ENCODE results near the gene HOXA1.
"Not testable (repeated sequence)": the region's sequence is repeated elsewhere in the genome, so short reads cannot be mapped to it uniquely, and the experiment has no call there.

HOXA1 gene

GRCh38 chr7:27064159-27064558 lies 31.6 kb downstream of the HOXA1 start:
- no peak for TF ChIP-seq CTCF (conservative IDR thresholded peaks at IDR 0.05; ENCODE audit: low read depth, low read length)
- no peak overlapping the region for H3K4me3 ChIP-seq (ENCODE audit: low read length)
- DNase-seq (ENCODE audit: low read depth) = peak; percentile 14

GRCh38 chr7:27062946-27063345 lies 32.9 kb downstream of the HOXA1 start:
- DNase-seq (ENCODE audit: low read depth) = no peak
- no peak overlapping the region for H3K4me3 ChIP-seq (ENCODE audit: low read length)
- no peak for TF ChIP-seq CTCF (conservative IDR thresholded peaks at IDR 0.05; ENCODE audit: low read depth, low read length)

GRCh38 chr7:27053153-27053552 lies 42.6 kb downstream of the HOXA1 start:
- TF ChIP-seq CTCF (conservative IDR thresholded peaks at IDR 0.05; ENCODE audit: low read depth, low read length) = no peak
- DNase-seq (ENCODE audit: low read depth) = no peak

GRCh38 chr7:27051451-27051850 lies 44.3 kb downstream of the HOXA1 start:
- no peak overlapping the region for H3K4me3 ChIP-seq (ENCODE audit: low read length)
- DNase-seq (ENCODE audit: low read depth) = no peak
- TF ChIP-seq CTCF (conservative IDR thresholded peaks at IDR 0.05; ENCODE audit: low read depth, low read length) = no peak

More at GRCh38 chr7:27053153-27053552, 42.6 kb downstream of the HOXA1 start:
- no peak overlapping the region for H3K4me3 ChIP-seq (ENCODE audit: low read length)

- TF ChIP-seq CTCF (conservative IDR thresholded peaks at IDR 0.05; ENCODE audit: low read depth, low read length) = no peak
These were observed 47.4 kb downstream of the HOXA1 start for GRCh38 chr7:27048438-27048837.

GRCh38 chr7:27046854-27047549 lies 48.8 kb downstream of the HOXA1 start:
- no peak overlapping the region for H3K4me3 ChIP-seq (ENCODE audit: low read length)
- no peak for DNase-seq (ENCODE audit: low read depth)
- no peak for TF ChIP-seq CTCF (conservative IDR thresholded peaks at IDR 0.05; ENCODE audit: low read depth, low read length)

More at GRCh38 chr7:27048438-27048837, 47.4 kb downstream of the HOXA1 start:
- DNase-seq (ENCODE audit: low read depth) = no peak
- H3K4me3 ChIP-seq (ENCODE audit: low read length) = no peak overlapping the region

GRCh38 chr7:27045972-27046371 lies 49.8 kb downstream of the HOXA1 start:
- not testable (repeated sequence) for DNase-seq (ENCODE audit: low read depth); H3K4me3 ChIP-seq (ENCODE audit: low read length)

GRCh38 chr7:27045066-27045465 lies 50.7 kb downstream of the HOXA1 start:
- not testable (repeated sequence) for H3K4me3 ChIP-seq (ENCODE audit: low read length); DNase-seq (ENCODE audit: low read depth)

All from retinal pigment epithelial cell (primary cell).